ENCODE results near the gene MAT1A.

Gene MAT1A

GRCh38 chr10:80289451-80290287 is at the start of gene MAT1A:
TSS of gene MAT1A (minus strand) at chr10:80289658. CDS start at chr10:80289423, 235 bp downstream.
- POLR2A ChIA-PET: no interaction called here
- CTCF ChIA-PET: interaction anchor here (1.0 kb wide), 1 partner anchor 29 kb away, joined by 4 read pairs; no protein-coding TSS in a partner anchor
- TF ChIP-seq, protein P1, sequence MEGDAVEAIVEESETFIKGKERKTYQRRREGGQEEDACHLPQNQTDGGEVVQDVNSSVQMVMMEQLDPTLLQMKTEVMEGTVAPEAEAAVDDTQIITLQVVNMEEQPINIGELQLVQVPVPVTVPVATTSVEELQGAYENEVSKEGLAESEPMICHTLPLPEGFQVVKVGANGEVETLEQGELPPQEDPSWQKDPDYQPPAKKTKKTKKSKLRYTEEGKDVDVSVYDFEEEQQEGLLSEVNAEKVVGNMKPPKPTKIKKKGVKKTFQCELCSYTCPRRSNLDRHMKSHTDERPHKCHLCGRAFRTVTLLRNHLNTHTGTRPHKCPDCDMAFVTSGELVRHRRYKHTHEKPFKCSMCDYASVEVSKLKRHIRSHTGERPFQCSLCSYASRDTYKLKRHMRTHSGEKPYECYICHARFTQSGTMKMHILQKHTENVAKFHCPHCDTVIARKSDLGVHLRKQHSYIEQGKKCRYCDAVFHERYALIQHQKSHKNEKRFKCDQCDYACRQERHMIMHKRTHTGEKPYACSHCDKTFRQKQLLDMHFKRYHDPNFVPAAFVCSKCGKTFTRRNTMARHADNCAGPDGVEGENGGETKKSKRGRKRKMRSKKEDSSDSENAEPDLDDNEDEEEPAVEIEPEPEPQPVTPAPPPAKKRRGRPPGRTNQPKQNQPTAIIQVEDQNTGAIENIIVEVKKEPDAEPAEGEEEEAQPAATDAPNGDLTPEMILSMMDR (IDR thresholded peaks at IDR 0.05; ENCODE audit: insufficient read depth, low read length, missing control alignments): no peak
- DNase-seq (ENCODE audit: low read depth, low spot score): no peak
- no peak within 1 kb of the TSS for H3K4me3 ChIP-seq (ENCODE audit: low read depth, low read length)

GRCh38 chr10:80333983-80334382 is 44.5 kb upstream of the MAT1A start:
- no peak for DNase-seq (ENCODE audit: low read depth, low spot score)

DNA sequence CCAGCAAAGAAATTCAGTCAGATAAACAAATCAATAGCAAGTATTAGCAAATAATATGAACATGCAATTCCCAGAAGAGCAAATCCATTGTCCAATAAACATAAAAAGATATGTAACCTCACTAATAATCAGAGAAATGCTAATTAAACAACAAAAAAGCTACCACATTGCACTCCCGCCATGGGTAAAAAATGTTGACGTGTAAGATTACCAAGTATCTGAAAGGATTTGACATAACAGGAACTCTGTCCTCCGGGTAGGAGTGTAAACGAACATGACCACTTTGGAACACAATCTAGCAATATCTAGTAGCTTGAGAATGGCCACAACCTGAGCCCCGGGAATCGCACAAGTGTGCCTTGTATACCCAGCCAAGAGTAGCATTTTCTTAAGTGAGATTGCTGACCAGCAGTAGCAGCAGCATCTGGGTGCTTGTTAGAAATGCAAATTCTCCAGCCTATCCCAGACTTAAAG is 35.5 kb upstream of the MAT1A start:
- ChIA-PET CTCF (no interaction called here), POLR2A (no interaction called here)
- TF ChIP-seq, protein P1 (IDR thresholded peaks at IDR 0.05; ENCODE audit: insufficient read depth, low read length, missing control alignments): no peak
- no peak overlapping the region for H3K4me3 ChIP-seq (ENCODE audit: low read depth, low read length)
- DNase-seq (ENCODE audit: low read depth, low spot score): no peak

More at GRCh38 chr10:80333983-80334382, 44.5 kb upstream of the MAT1A start:
- no peak overlapping the region for H3K4me3 ChIP-seq (ENCODE audit: low read depth, low read length)
- TF ChIP-seq, protein P1 (IDR thresholded peaks at IDR 0.05; ENCODE audit: insufficient read depth, low read length, missing control alignments): no peak
- ChIA-PET CTCF (no interaction called here), POLR2A (no interaction called here)

- CTCF ChIA-PET: no interaction called here
- POLR2A ChIA-PET: interaction anchor here (0.8 kb wide), 1 partner anchor 191 kb away, joined by 3 read pairs; no protein-coding TSS in a partner anchor
- DNase-seq (ENCODE audit: low read depth, low spot score): no peak
Observed at GRCh38 chr10:80324086-80324485, 34.6 kb upstream of the MAT1A start.

GRCh38 chr10:80323311-80323710 is 33.9 kb upstream of the MAT1A start:
- ChIA-PET POLR2A (no interaction called here), CTCF (no interaction called here)
- TF ChIP-seq, protein P1 (IDR thresholded peaks at IDR 0.05; ENCODE audit: insufficient read depth, low read length, missing control alignments): no peak
- no peak overlapping the region for H3K4me3 ChIP-seq (ENCODE audit: low read depth, low read length)
- no peak for DNase-seq (ENCODE audit: low read depth, low spot score)

More at GRCh38 chr10:80324086-80324485, 34.6 kb upstream of the MAT1A start:
- H3K4me3 ChIP-seq (ENCODE audit: low read depth, low read length): no peak overlapping the region
- TF ChIP-seq, protein P1 (IDR thresholded peaks at IDR 0.05; ENCODE audit: insufficient read depth, low read length, missing control alignments): no peak

- DNase-seq (ENCODE audit: low read depth, low spot score): no peak
- POLR2A ChIA-PET: no interaction called here
- CTCF ChIA-PET: no interaction called here
- TF ChIP-seq, protein P1 (IDR thresholded peaks at IDR 0.05; ENCODE audit: insufficient read depth, low read length, missing control alignments): no peak
- H3K4me3 ChIP-seq (ENCODE audit: low read depth, low read length): no peak overlapping the region
Observed at GRCh38 chr10:80322711-80323110, 33.3 kb upstream of the MAT1A start.

Measured in AG04449 (cell line).